MM.1S (cell line): ENCODE data around the gene ZBTB47.

Experiments used
- CTCF ChIP-seq: fragments of 300-600 bp; sonication (generic); IDR thresholded peaks from 2 replicates; pipeline ENCODE4 v1.5.1; 2016; ENCODE audit warnings: antibody characterized with exemption, low read length, mixed read lengths
- EZH2 ChIP-seq: fragments of 300-600 bp; sonication (generic); optimal IDR thresholded peaks from 2 replicates; pipeline ENCODE3; 2017; ENCODE audit warnings: low read depth, mild to moderate bottlenecking, antibody characterized with exemption, low read length, mixed read lengths

GRCh38 chr3:42667523-42668412 is 14.3 kb downstream of the ZBTB47 start:
- TF ChIP-seq CTCF (no peak), EZH2 (no peak)
